HEK293 (cell line): ENCODE data around the gene DPEP2.

Experiments used
- CTCF ChIA-PET: fragments of 350-600 bp; formaldehyde crosslinking; extraction: SDS; loops from one replicate; lab custom pipeline; 2021; ENCODE audit warnings: antibody characterized with exemption; lab: Yijun Ruan, JAX
- POLR2A ChIA-PET: fragments of 300-600 bp; formaldehyde crosslinking; extraction: SDS; loops from one replicate; lab custom pipeline; 2020; ENCODE audit warnings: antibody characterized with exemption, inconsistent platforms; lab: Yijun Ruan, JAX
- H3K27ac ChIP-seq: fragments of 200-500 bp; sonication (Bioruptor generic); 2 replicates; pipeline ENCODE4 v1.5.1; 2014; ENCODE audit warnings: low read depth, low read length, control low read depth, inconsistent platforms; ENCODE audit errors: extremely low read depth
- H3K36me3 ChIP-seq, 2 experiments: fragments of 200-500 bp in 1 of 2; sonication (Bioruptor generic) in 1 of 2; 1 replicate in 1 of 2; 2 replicates in 1 of 2; pipeline ENCODE4 v1.5.1; 2014 to 2017; ENCODE audit warnings: inconsistent platforms in 2 of 2, low read length in 2 of 2; ENCODE audit not compliant: control insufficient read depth in 2 of 2, insufficient read depth in 1 of 2
- H3K4me1 ChIP-seq: fragments of 200-500 bp; sonication (Bioruptor generic); 2 replicates; pipeline ENCODE4 v1.5.1; 2014; ENCODE audit warnings: mild to moderate bottlenecking, low read length, inconsistent platforms; ENCODE audit not compliant: control insufficient read depth, insufficient read depth
- H3K4me3 ChIP-seq: 2 replicates; pipeline ENCODE4 v1.5.1; 2011; ENCODE audit warnings: low read depth, mild to moderate bottlenecking, control low read depth, low read length, moderate library complexity
- H3K9me3 ChIP-seq: fragments of 200-500 bp; sonication (Bioruptor generic); 2 replicates; pipeline ENCODE4 v1.5.1; 2014; ENCODE audit warnings: low read depth, low read length, inconsistent platforms; ENCODE audit not compliant: control insufficient read depth, insufficient read depth
- GLIS2 ChIP-seq: fragments of 450-650 bp; formaldehyde crosslinking; IDR thresholded peaks from 2 replicates; pipeline ENCODE4 v1.5.1; 2016; ENCODE audit warnings: missing biosample characterization, missing genetic modification characterization
- HOXA7 ChIP-seq: sonication (generic); formaldehyde crosslinking; IDR thresholded peaks from 2 replicates; pipeline ENCODE4 v1.8.1; 2022; ENCODE audit warnings: missing genetic modification reagents, borderline replicate concordance
- KLF1 ChIP-seq: fragments of 450-650 bp; formaldehyde crosslinking; IDR thresholded peaks from 2 replicates; pipeline ENCODE4 v1.5.1; 2016; ENCODE audit warnings: missing biosample characterization, missing genetic modification characterization
- KLF9 ChIP-seq: fragments of 450-650 bp; formaldehyde crosslinking; IDR thresholded peaks from 2 replicates; pipeline ENCODE4 v1.5.1; 2016; ENCODE audit warnings: missing biosample characterization, missing genetic modification characterization, low read depth
- MZF1 ChIP-seq: fragments of 450-650 bp; formaldehyde crosslinking; IDR thresholded peaks from 2 replicates; pipeline ENCODE4 v1.5.1; 2017; ENCODE audit warnings: missing biosample characterization, missing genetic modification characterization, borderline replicate concordance
- SALL2 ChIP-seq: fragments of 450-650 bp; formaldehyde crosslinking; IDR thresholded peaks from 2 replicates; pipeline ENCODE4 v1.5.0; 2017; ENCODE audit warnings: missing biosample characterization, mild to moderate bottlenecking, missing genetic modification characterization, borderline replicate concordance
- SP2 ChIP-seq: fragments of 450-650 bp; formaldehyde crosslinking; IDR thresholded peaks from 2 replicates; pipeline ENCODE4 v1.5.1; 2016; ENCODE audit warnings: missing biosample characterization, missing genetic modification characterization
- TCF7L2 ChIP-seq: IDR thresholded peaks from 2 replicates; pipeline ENCODE4 v1.6.1; 2011; ENCODE audit warnings: low read depth, mild to moderate bottlenecking, inconsistent platforms, low read length, moderate library complexity, borderline replicate concordance
- ZBTB20 ChIP-seq: fragments of 450-650 bp; formaldehyde crosslinking; IDR thresholded peaks from 2 replicates; pipeline ENCODE4 v1.5.1; 2016; ENCODE audit warnings: missing biosample characterization, missing genetic modification characterization
- ZBTB21 ChIP-seq: fragments of 450-650 bp; formaldehyde crosslinking; IDR thresholded peaks from 2 replicates; pipeline ENCODE4 v1.5.1; 2017; ENCODE audit warnings: missing biosample characterization, missing genetic modification characterization
- ZFP3 ChIP-seq: fragments of 450-650 bp; formaldehyde crosslinking; IDR thresholded peaks from 2 replicates; pipeline ENCODE4 v1.5.1; 2016; ENCODE audit warnings: low read depth, missing biosample characterization, missing genetic modification characterization
- ZIC2 ChIP-seq: fragments of 450-650 bp; formaldehyde crosslinking; IDR thresholded peaks from 2 replicates; pipeline ENCODE4 v1.5.1; 2016; ENCODE audit warnings: missing biosample characterization, missing genetic modification characterization
- ZNF10 ChIP-seq: fragments of 450-650 bp; formaldehyde crosslinking; IDR thresholded peaks from 2 replicates; pipeline ENCODE4 v1.5.1; 2017; ENCODE audit warnings: missing biosample characterization, missing genetic modification characterization
- ZNF114 ChIP-seq: fragments of 450-650 bp; formaldehyde crosslinking; IDR thresholded peaks from 2 replicates; pipeline ENCODE4 v1.5.0; 2017; ENCODE audit warnings: missing biosample characterization, missing genetic modification characterization
- ZNF2 ChIP-seq: fragments of 450-650 bp; formaldehyde crosslinking; IDR thresholded peaks from 2 replicates; pipeline ENCODE4 v1.5.1; 2016; ENCODE audit warnings: missing biosample characterization, missing genetic modification characterization
- ZNF221 ChIP-seq: fragments of 450-650 bp; formaldehyde crosslinking; IDR thresholded peaks from 2 replicates; pipeline ENCODE4 v1.5.1; 2017; ENCODE audit warnings: missing biosample characterization, missing genetic modification characterization, borderline replicate concordance
- ZNF223 ChIP-seq: fragments of 450-650 bp; formaldehyde crosslinking; IDR thresholded peaks from 2 replicates; pipeline ENCODE4 v1.5.1; 2016; ENCODE audit warnings: missing biosample characterization, missing genetic modification characterization
- ZNF274 ChIP-seq, 2 experiments: fragments of 200-500 bp in 1 of 2; fragments of 450-650 bp in 1 of 2; sonication (Bioruptor generic) in 1 of 2; formaldehyde crosslinking in 1 of 2; IDR thresholded peaks; 2 replicates each; pipeline versions ENCODE4 v1.5.1 to v1.6.1; 2014 to 2016; ENCODE audit warnings: borderline replicate concordance in 1 of 2, inconsistent platforms in 1 of 2, low read length in 1 of 2, missing biosample characterization in 1 of 2, missing genetic modification characterization in 1 of 2
- ZNF366 ChIP-seq: fragments of 450-650 bp; formaldehyde crosslinking; conservative IDR thresholded peaks from 2 replicates; pipeline ENCODE4 v1.5.1; 2016; ENCODE audit warnings: missing biosample characterization, missing genetic modification characterization
- ZNF426 ChIP-seq: fragments of 450-650 bp; formaldehyde crosslinking; IDR thresholded peaks from 2 replicates; pipeline ENCODE4 v1.5.1; 2017; ENCODE audit warnings: missing biosample characterization, missing genetic modification characterization, mild to moderate bottlenecking, inconsistent platforms, moderate library complexity
- ZNF514 ChIP-seq: fragments of 450-650 bp; formaldehyde crosslinking; IDR thresholded peaks from 2 replicates; pipeline ENCODE4 v1.5.1; 2016; ENCODE audit warnings: missing biosample characterization, missing genetic modification characterization
- ZNF521 ChIP-seq: fragments of 450-650 bp; formaldehyde crosslinking; IDR thresholded peaks from 2 replicates; pipeline ENCODE4 v1.5.1; 2017; ENCODE audit warnings: missing biosample characterization, mild to moderate bottlenecking, missing genetic modification characterization
- ZNF558 ChIP-seq: fragments of 450-650 bp; formaldehyde crosslinking; IDR thresholded peaks from 2 replicates; pipeline ENCODE4 v1.5.1; 2016; ENCODE audit warnings: missing biosample characterization, missing genetic modification characterization
- ZNF600 ChIP-seq: fragments of 450-650 bp; formaldehyde crosslinking; IDR thresholded peaks from 2 replicates; pipeline ENCODE4 v1.5.1; 2016; ENCODE audit warnings: missing biosample characterization, missing genetic modification characterization
- ZNF621 ChIP-seq: fragments of 450-650 bp; formaldehyde crosslinking; IDR thresholded peaks from 2 replicates; pipeline ENCODE4 v1.5.1; 2017; ENCODE audit warnings: missing biosample characterization, missing genetic modification characterization
- ZNF624 ChIP-seq: fragments of 450-650 bp; formaldehyde crosslinking; IDR thresholded peaks from 2 replicates; pipeline ENCODE4 v1.5.1; 2017; ENCODE audit warnings: missing biosample characterization, missing genetic modification characterization
- ZNF629 ChIP-seq: fragments of 450-650 bp; formaldehyde crosslinking; IDR thresholded peaks from 2 replicates; pipeline ENCODE4 v1.5.1; 2017; ENCODE audit warnings: missing biosample characterization, missing genetic modification characterization
- ZNF701 ChIP-seq: fragments of 450-650 bp; formaldehyde crosslinking; IDR thresholded peaks from 2 replicates; pipeline ENCODE4 v1.5.1; 2016; ENCODE audit warnings: missing biosample characterization, missing genetic modification characterization
- TF ChIP-seq, protein P1 (sequence below): fragments of 450-650 bp; formaldehyde crosslinking; IDR thresholded peaks from 2 replicates; pipeline ENCODE4 v1.5.1; 2017; ENCODE audit warnings: missing biosample characterization, missing genetic modification characterization
- TF ChIP-seq, protein P2 (sequence below): fragments of 450-650 bp; formaldehyde crosslinking; IDR thresholded peaks from 2 replicates; pipeline ENCODE4 v1.5.1; 2016; ENCODE audit warnings: missing biosample characterization, missing genetic modification characterization
- TF ChIP-seq, protein P3 (sequence below): fragments of 450-650 bp; formaldehyde crosslinking; IDR thresholded peaks from 2 replicates; pipeline ENCODE4 v1.5.1; 2016; ENCODE audit warnings: missing biosample characterization, missing genetic modification characterization
- TF ChIP-seq, protein P4 (sequence below): fragments of 450-650 bp; formaldehyde crosslinking; IDR thresholded peaks from 2 replicates; pipeline ENCODE4 v1.5.1; 2016; ENCODE audit warnings: missing biosample characterization, missing genetic modification characterization, borderline replicate concordance

The DPEP2 gene

DNA sequence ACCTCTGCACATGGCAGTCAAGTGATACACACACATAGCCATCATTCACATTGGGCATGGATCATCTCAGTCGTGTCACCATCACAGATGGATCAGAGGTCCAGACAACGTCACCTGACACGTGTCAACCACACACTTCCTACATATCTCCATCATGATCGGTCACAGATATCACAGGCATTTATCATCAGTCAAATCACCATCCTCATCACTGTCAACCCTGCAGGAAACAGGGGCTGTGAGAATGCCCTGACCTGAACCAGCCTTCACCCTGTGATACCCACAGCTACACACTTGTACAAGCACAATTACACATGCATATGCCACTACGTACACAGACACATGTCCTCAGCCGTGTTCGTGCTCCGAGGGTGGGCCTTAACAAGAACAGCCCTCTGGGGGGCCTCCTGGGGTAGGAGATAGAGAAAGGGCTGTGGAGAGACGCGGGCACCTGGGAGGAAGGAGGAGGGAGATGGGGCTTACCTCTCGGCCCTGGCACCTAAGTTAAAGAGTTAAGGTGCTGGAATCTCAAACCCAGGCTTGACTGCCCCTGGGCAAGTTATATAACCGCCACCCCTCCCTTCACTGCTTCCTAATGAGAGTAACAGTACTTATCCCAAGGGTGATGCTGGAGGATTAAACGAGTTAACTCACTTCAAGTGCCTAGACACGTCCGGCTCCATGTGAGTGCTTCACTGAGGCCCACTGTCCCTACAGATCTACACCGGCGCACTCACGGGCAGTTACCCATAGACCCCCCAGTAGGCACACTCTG, 31.9 kb downstream of the DPEP2 start (continued):
- TF ChIP-seq ZNF2 (tag by site-specific recombination) (peak; percentile 18; the same call in 1 of the 2 replicates), ZIC2 (tag by site-specific recombination) (peak; percentile 10; the same call in 1 of the 2 replicates), ZNF624 (tag by site-specific recombination) (no peak), ZBTB21 (tag by site-specific recombination) (no peak), ZNF701 (tag by site-specific recombination) (no peak), MZF1 (tag by site-specific recombination) (no peak), ZNF114 (tag by site-specific recombination) (no peak), SALL2 (tag by site-specific recombination) (no peak), ZNF629 (tag by site-specific recombination) (no peak), ZNF514 (tag by site-specific recombination) (no peak), ZNF10 (tag by site-specific recombination) (0 out of 2 replicates have a peak, but pooled peaks have one; percentile 20), GLIS2 (no peak), ZNF621 (no peak), TCF7L2 (no peak), HOXA7 (no peak), ZNF426 (tag by site-specific recombination) (no peak), ZNF600 (tag by site-specific recombination) (no peak)
- TF ChIP-seq, protein P1, sequence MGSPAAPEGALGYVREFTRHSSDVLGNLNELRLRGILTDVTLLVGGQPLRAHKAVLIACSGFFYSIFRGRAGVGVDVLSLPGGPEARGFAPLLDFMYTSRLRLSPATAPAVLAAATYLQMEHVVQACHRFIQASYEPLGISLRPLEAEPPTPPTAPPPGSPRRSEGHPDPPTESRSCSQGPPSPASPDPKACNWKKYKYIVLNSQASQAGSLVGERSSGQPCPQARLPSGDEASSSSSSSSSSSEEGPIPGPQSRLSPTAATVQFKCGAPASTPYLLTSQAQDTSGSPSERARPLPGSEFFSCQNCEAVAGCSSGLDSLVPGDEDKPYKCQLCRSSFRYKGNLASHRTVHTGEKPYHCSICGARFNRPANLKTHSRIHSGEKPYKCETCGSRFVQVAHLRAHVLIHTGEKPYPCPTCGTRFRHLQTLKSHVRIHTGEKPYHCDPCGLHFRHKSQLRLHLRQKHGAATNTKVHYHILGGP: no peak
- TF ChIP-seq, protein P2, sequence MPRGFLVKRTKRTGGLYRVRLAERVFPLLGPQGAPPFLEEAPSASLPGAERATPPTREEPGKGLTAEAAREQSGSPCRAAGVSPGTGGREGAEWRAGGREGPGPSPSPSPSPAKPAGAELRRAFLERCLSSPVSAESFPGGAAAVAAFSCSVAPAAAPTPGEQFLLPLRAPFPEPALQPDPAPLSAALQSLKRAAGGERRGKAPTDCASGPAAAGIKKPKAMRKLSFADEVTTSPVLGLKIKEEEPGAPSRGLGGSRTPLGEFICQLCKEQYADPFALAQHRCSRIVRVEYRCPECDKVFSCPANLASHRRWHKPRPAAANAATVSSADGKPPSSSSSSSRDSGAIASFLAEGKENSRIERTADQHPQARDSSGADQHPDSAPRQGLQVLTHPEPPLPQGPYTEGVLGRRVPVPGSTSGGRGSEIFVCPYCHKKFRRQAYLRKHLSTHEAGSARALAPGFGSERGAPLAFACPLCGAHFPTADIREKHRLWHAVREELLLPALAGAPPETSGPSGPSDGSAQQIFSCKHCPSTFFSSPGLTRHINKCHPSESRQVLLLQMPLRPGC: no peak
- TF ChIP-seq, protein P3, sequence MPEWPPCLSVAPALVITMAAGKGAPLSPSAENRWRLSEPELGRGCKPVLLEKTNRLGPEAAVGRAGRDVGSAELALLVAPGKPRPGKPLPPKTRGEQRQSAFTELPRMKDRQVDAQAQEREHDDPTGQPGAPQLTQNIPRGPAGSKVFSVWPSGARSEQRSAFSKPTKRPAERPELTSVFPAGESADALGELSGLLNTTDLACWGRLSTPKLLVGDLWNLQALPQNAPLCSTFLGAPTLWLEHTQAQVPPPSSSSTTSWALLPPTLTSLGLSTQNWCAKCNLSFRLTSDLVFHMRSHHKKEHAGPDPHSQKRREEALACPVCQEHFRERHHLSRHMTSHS: no peak
- TF ChIP-seq, protein P4, sequence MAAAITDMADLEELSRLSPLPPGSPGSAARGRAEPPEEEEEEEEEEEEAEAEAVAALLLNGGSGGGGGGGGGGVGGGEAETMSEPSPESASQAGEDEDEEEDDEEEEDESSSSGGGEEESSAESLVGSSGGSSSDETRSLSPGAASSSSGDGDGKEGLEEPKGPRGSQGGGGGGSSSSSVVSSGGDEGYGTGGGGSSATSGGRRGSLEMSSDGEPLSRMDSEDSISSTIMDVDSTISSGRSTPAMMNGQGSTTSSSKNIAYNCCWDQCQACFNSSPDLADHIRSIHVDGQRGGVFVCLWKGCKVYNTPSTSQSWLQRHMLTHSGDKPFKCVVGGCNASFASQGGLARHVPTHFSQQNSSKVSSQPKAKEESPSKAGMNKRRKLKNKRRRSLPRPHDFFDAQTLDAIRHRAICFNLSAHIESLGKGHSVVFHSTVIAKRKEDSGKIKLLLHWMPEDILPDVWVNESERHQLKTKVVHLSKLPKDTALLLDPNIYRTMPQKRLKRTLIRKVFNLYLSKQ (tag by site-specific recombination): no peak

DNA sequence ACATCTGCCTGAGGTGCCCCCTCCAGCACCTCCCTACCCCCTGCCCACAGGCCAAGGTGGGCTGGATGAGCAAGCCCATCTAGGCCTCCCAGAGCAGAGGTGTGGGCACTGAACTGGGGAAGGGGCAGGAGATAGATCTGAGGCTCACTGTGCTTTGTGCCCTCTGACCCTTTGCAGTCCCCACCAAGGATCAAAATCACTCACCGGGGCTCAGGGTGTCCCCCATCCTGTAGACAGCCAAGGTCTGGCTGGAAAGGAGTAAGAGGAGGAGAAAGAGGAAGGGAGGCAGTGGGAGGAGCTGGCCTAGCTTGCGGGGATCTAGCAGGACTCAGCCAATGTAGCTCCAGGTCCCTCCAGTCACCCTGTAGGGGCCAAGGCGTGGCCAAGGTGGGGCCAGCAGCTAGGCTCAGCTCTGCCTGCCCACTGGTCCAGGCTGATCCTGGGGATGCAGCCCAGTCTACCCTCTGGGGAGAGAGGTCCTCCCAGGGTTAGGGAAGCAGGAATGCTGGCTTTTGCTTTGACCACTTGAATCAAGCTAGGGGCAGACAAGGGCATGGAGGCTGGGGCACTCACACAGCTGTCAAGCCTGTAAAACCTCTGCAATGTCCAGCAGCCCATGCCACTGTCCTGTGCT, 32.6 kb downstream of the DPEP2 start:
- H3K27ac ChIP-seq: peak overlapping the region; percentile 62
- no peaks in the 10 kb centered on the region; the same call in none of the 2 replicates for H3K4me1 ChIP-seq
- TF ChIP-seq ZNF221 (tag by site-specific recombination): no peak
- TF ChIP-seq ZNF521 (tag by site-specific recombination): no peak
- TF ChIP-seq KLF1 (tag by site-specific recombination): peak; percentile 68
- TF ChIP-seq GLIS2: peak; percentile 66
- peak; percentile 16; the same call in 1 of the 2 replicates for TF ChIP-seq ZBTB20 (tag by site-specific recombination)
- no peak for TF ChIP-seq ZNF558 (tag by site-specific recombination)
- 0 out of 2 replicates have a peak, but pooled peaks have one; percentile 31 for TF ChIP-seq MZF1 (tag by site-specific recombination)
- peak; percentile 73 for TF ChIP-seq ZNF223 (tag by site-specific recombination)
- peak; percentile 60 for TF ChIP-seq SP2 (tag by site-specific recombination)
- TF ChIP-seq ZNF366 (tag by site-specific recombination): 0 out of 2 replicates have a peak, but pooled peaks have one; percentile 10
- TF ChIP-seq ZNF274 (IDR thresholded peaks at IDR 0.05; ENCODE audit: low read length): no peak
- TF ChIP-seq ZNF274 (tag by site-specific recombination; IDR thresholded peaks at IDR 0.05; ENCODE audit: borderline replicate concordance): no peak
- 0 out of 2 replicates have a peak, but pooled peaks have one; percentile 27 for TF ChIP-seq KLF9
- TF ChIP-seq ZFP3 (tag by site-specific recombination): no peak
- 0 out of 2 replicates have a peak, but pooled peaks have one; percentile 23 for TF ChIP-seq ZNF701 (tag by site-specific recombination)

More for the DNA sequence above, 32.6 kb downstream of the DPEP2 start:
- POLR2A ChIA-PET: interaction anchor here (0.6 to 2.3 kb wide), 11 partner anchors 16 to 278 kb away, joined by 3 to 13 read pairs (median 6); partner anchors contain the start of genes DDX28, DUS2, PLA2G15 and PSMB10
- H3K4me3 ChIP-seq: peak overlapping the region; percentile 68
- no peaks in the 10 kb centered on the region for H3K9me3 ChIP-seq
- CTCF ChIA-PET: interaction anchor here (0.6 to 1.2 kb wide), 4 partner anchors 19 to 128 kb away, joined by 3 to 6 read pairs (median 4); no protein-coding TSS in a partner anchor
- H3K36me3 ChIP-seq: peaks cover 0 to 44% of the 10 kb centered on the region in 2 experiments; a peak in 2 of 3 replicates
